GM12873 (cell line): ENCODE data around the gene FBXW9.

ENCODE experiments used
- CTCF ChIP-seq: IDR thresholded peaks from 2 replicates; pipeline ENCODE4 v1.5.1; 2012; ENCODE audit warnings: low read depth, mild to moderate bottlenecking, moderate library complexity, low read length, control low read depth; ENCODE audit not compliant: insufficient read depth; ENCODE audit errors: missing control alignments

FBXW9 gene

GRCh38 chr19:12730064-12730463 is 33.6 kb upstream of the FBXW9 start:
- no peak for TF ChIP-seq CTCF

GRCh38 chr19:12727745-12728433 is 31.5 kb upstream of the FBXW9 start:
- no peak for TF ChIP-seq CTCF

GRCh38 chr19:12726988-12727316 is 30.5 kb upstream of the FBXW9 start:
- no peak for TF ChIP-seq CTCF

GRCh38 chr19:12723641-12724426 is 27.4 kb upstream of the FBXW9 start, which contains the start of gene TNPO2:
TNPO2 (minus strand) TSS chr19:12723932; CDS start chr19:12720977, 2,955 bp downstream.
- TF ChIP-seq CTCF = no peak

- no peak for TF ChIP-seq CTCF
These were observed 26.9 kb upstream of the FBXW9 start for GRCh38 chr19:12723381-12723640.

GRCh38 chr19:12722566-12723380 is 26.3 kb upstream of the FBXW9 start:
- no peak for TF ChIP-seq CTCF
